Forelimb muscle (tissue), 1 donor: ENCODE results near the gene BMERB1. TPM values are rescaled to one million over a fixed set of nuclear protein-coding genes. Genes with fewer than 3 reads are reported as not detected.
"Not testable (repeated sequence)": the region's sequence is repeated elsewhere in the genome, so short reads cannot be mapped to it uniquely, and the experiment has no call there.

ENCODE experiments used
- DNase-seq: peaks from one replicate; pipeline ENCODE4 v3.0.0-alpha.2; 2013; ENCODE audit warnings: low read depth
- polyA plus RNA-seq: library from polyadenylated mRNA; unstranded; fragments of 120-200 nt; gene quantifications from one replicate; pipeline ENCODE4 v1.2.1, GENCODE V29; 2013; ENCODE audit not compliant: insufficient read length

Gene BMERB1
- polyA plus RNA-seq, 1 donor: 26.6 TPM

- no peak for DNase-seq
Measured at GRCh38 chr16:15523092-15523541, 88.7 kb downstream of the BMERB1 start.

- DNase-seq: no peak
Measured at GRCh38 chr16:15523939-15524338, 89.6 kb downstream of the BMERB1 start.

- DNase-seq: no peak
Measured at GRCh38 chr16:15524966-15525365, 90.6 kb downstream of the BMERB1 start.

GRCh38 chr16:15526097-15526496 lies 91.7 kb downstream of the BMERB1 start:
- DNase-seq: no peak

GRCh38 chr16:15526731-15527130 lies 92.3 kb downstream of the BMERB1 start:
- no peak for DNase-seq

- DNase-seq: no peak
Measured at GRCh38 chr16:15529673-15530072, 95.3 kb downstream of the BMERB1 start.

GRCh38 chr16:15530085-15530484 lies 95.7 kb downstream of the BMERB1 start:
- no peak for DNase-seq

GRCh38 chr16:15532825-15533224 lies 98.4 kb downstream of the BMERB1 start:
- no peak for DNase-seq

GRCh38 chr16:15533386-15533785 lies 99.0 kb downstream of the BMERB1 start:
- no peak for DNase-seq

GRCh38 chr16:15535772-15536171 lies 101.4 kb downstream of the BMERB1 start:
- no peak for DNase-seq

GRCh38 chr16:15536843-15537242 lies 102.5 kb downstream of the BMERB1 start:
- no peak for DNase-seq

GRCh38 chr16:15538507-15538906 lies 104.1 kb downstream of the BMERB1 start:
- DNase-seq: no peak

- no peak for DNase-seq
Measured at GRCh38 chr16:15539197-15539596, 104.8 kb downstream of the BMERB1 start.

GRCh38 chr16:15542261-15542660 lies 107.9 kb downstream of the BMERB1 start:
- no peak for DNase-seq

- DNase-seq: no peak
Measured at GRCh38 chr16:15542734-15543347, 108.5 kb downstream of the BMERB1 start.

GRCh38 chr16:15544405-15544804 lies 110.0 kb downstream of the BMERB1 start:
- DNase-seq: no peak

GRCh38 chr16:15545544-15545943 lies 111.2 kb downstream of the BMERB1 start:
- no peak for DNase-seq

GRCh38 chr16:15547072-15547767 lies 112.8 kb downstream of the BMERB1 start:
- DNase-seq: not testable (repeated sequence)

- no peak for DNase-seq
Measured at GRCh38 chr16:15547768-15548096, 113.3 kb downstream of the BMERB1 start.

GRCh38 chr16:15548482-15548891 lies 114.1 kb downstream of the BMERB1 start:
- no peak for DNase-seq

GRCh38 chr16:15552507-15552906 lies 118.1 kb downstream of the BMERB1 start:
- DNase-seq: no peak

- DNase-seq: no peak
Measured at GRCh38 chr16:15553313-15554088, 119.1 kb downstream of the BMERB1 start.

- no peak for DNase-seq
Measured at GRCh38 chr16:15556130-15556529, 121.7 kb downstream of the BMERB1 start.
